CD4-positive, alpha-beta T cell (primary cell): ENCODE measurements around the gene ABCC12. TPM values are rescaled to one million over a fixed set of nuclear protein-coding genes. Genes with fewer than 3 reads are reported as not detected.

Source experiments
- ATAC-seq: fragments of 200-7000 bp; cut with Tn5 transposase; one replicate; pipeline ENCODE4 v1.10.0; 2022; ENCODE audit warnings: mild to moderate bottlenecking; ENCODE audit not compliant: poor library complexity
- CTCF ChIA-PET: fragments of 350-600 bp; sonication (Branson Sonifier 250); formaldehyde crosslinking; loops from one replicate; lab custom pipeline; 2021; ENCODE audit warnings: antibody characterized with exemption, inconsistent platforms; lab: Charles Lee
- POLR2A ChIA-PET: fragments of 350-600 bp; sonication (Branson Sonifier 250); formaldehyde crosslinking; loops from one replicate; lab custom pipeline; 2021; ENCODE audit warnings: antibody characterized with exemption, inconsistent platforms; lab: Charles Lee
- DNase-seq, 14 experiments: peaks; one replicate each; pipeline ENCODE4 v3.0.0-alpha.2; 2013 to 2020; ENCODE audit warnings: mixed read lengths in 2 of 14
- H3K27ac ChIP-seq, 2 donors: one replicate each; pipeline versions ENCODE4 v1.5.1 to v1.7.0; 2013; ENCODE audit warnings: low read length in 2 of 2, low read depth in 1 of 2, mild to moderate bottlenecking in 1 of 2
- H3K27me3 ChIP-seq, 2 experiments: 1 replicate in 1 of 2; 2 replicates in 1 of 2; pipeline versions ENCODE4 v1.6.1 to v1.7.0; 2013; ENCODE audit warnings: low read length in 2 of 2, control low read depth in 1 of 2, mild to moderate bottlenecking in 1 of 2, moderate library complexity in 1 of 2; ENCODE audit not compliant: insufficient read depth in 2 of 2, control insufficient read depth in 1 of 2
- H3K36me3 ChIP-seq: one replicate; pipeline ENCODE4 v1.6.1; 2013; ENCODE audit warnings: low read length, control low read depth; ENCODE audit not compliant: insufficient read depth
- H3K4me1 ChIP-seq: one replicate; pipeline ENCODE4 v1.6.1; 2013; ENCODE audit warnings: low read length, control low read depth; ENCODE audit not compliant: insufficient read depth
- H3K4me3 ChIP-seq: one replicate; pipeline ENCODE4 v1.5.1; 2013; ENCODE audit warnings: mild to moderate bottlenecking, low read length, moderate library complexity
- H3K9me3 ChIP-seq, 2 experiments: 1 replicate in 1 of 2; 2 replicates in 1 of 2; pipeline versions ENCODE4 v1.6.1 to v1.7.0; 2013; ENCODE audit warnings: low read length in 2 of 2, mild to moderate bottlenecking in 2 of 2, control low read depth in 1 of 2, moderate library complexity in 1 of 2; ENCODE audit not compliant: control insufficient read depth in 1 of 2, insufficient read depth in 1 of 2
- H3K27ac Mint-ChIP-seq: one replicate; pipeline ENCODE4 v1.8.0; 2020; ENCODE audit warnings: mixed read lengths
- H3K27me3 Mint-ChIP-seq: one replicate; pipeline ENCODE4 v1.8.0; 2021; ENCODE audit warnings: mixed read lengths
- H3K36me3 Mint-ChIP-seq: one replicate; pipeline ENCODE4 v1.8.0; 2021; ENCODE audit warnings: low read depth, mixed read lengths
- H3K4me1 Mint-ChIP-seq: one replicate; pipeline ENCODE4 v1.8.0; 2021; ENCODE audit warnings: low read depth, mixed read lengths
- H3K4me3 Mint-ChIP-seq: one replicate; pipeline ENCODE4 v1.8.0; 2020; ENCODE audit warnings: mild to moderate bottlenecking, mixed read lengths
- H3K9me3 Mint-ChIP-seq: one replicate; pipeline ENCODE4 v1.8.0; 2020; ENCODE audit warnings: mixed read lengths
- CTCF ChIP-seq: fragments of 200-600 bp; IDR thresholded peaks from one replicate; pipeline ENCODE4 v1.8.0; 2022; ENCODE audit warnings: antibody characterized with exemption, mild to moderate bottlenecking
- intact Hi-C, 2 experiments: fragments of 100-400 bp; cut with DNase I in 1 of 2; cut with micrococcal nuclease in 1 of 2; formaldehyde crosslinking; loops; one replicate each; pipeline versions ENCODE4 v1.15.1 to v1.9.0; 2023 to 2025; cut with DNase I, micrococcal nuclease
- total RNA-seq, 174 experiments: library from RNA in 2 of 174; stranded (reverse) in 2 of 174; gene quantifications; one replicate each; pipeline ENCODE4 v1.2.3 and lab custom pipeline; 2021 to 2026

The ABCC12 gene
- total RNA-seq, 2 experiments from 2014 or later = not detected

- no peak overlapping the region for H3K4me3 ChIP-seq
- H3K36me3 Mint-ChIP-seq = no peaks in the 10 kb centered on the region
- TF ChIP-seq CTCF = no peak
- no peak overlapping the region for H3K27ac Mint-ChIP-seq
- no peaks in the 10 kb centered on the region for H3K4me1 Mint-ChIP-seq
- ChIA-PET CTCF (no interaction called here), POLR2A (no interaction called here)
- no peak overlapping the region for H3K27ac ChIP-seq
- intact Hi-C loops = no loop called here
- peaks cover 16% of the 10 kb centered on the region for H3K27me3 Mint-ChIP-seq
- ATAC-seq (no peak), DNase-seq (no peak)
- no peaks in the 10 kb centered on the region for H3K36me3 ChIP-seq
- no peak overlapping the region for H3K4me3 Mint-ChIP-seq
- H3K9me3 ChIP-seq = no peaks in the 10 kb centered on the region
- H3K9me3 Mint-ChIP-seq = no peaks in the 10 kb centered on the region
- H3K4me1 ChIP-seq = no peaks in the 10 kb centered on the region
- H3K27me3 ChIP-seq = peaks cover 0 to 2% of the 10 kb centered on the region in 2 experiments
These were observed 25.2 kb upstream of the ABCC12 start for GRCh38 chr16:48180868-48181480.

- Histone ChIP-seq H3K9me3 (no peaks in the 10 kb centered on the region), H3K27ac (no peak overlapping the region), H3K4me3 (no peak overlapping the region), H3K27me3 (peaks cover 0 to 6% of the 10 kb centered on the region in 2 experiments), H3K36me3 (no peaks in the 10 kb centered on the region), H3K4me1 (no peaks in the 10 kb centered on the region)
- no peak for TF ChIP-seq CTCF
- Mint-ChIP-seq H3K27me3 (peaks cover 18% of the 10 kb centered on the region), H3K4me1 (no peaks in the 10 kb centered on the region), H3K9me3 (no peaks in the 10 kb centered on the region), H3K36me3 (no peaks in the 10 kb centered on the region), H3K4me3 (no peak overlapping the region), H3K27ac (no peak overlapping the region)
- ATAC-seq = no peak
- POLR2A ChIA-PET = no interaction called here
- CTCF ChIA-PET = no interaction called here
- intact Hi-C loops = no loop called here
- DNase-seq = no peak
These were observed 21.0 kb upstream of the ABCC12 start for GRCh38 chr16:48176635-48177408.

GRCh38 chr16:48173889-48174288 lies 18.1 kb upstream of the ABCC12 start:
- H3K4me1 ChIP-seq = no peaks in the 10 kb centered on the region
- TF ChIP-seq CTCF = no peak
- no peak overlapping the region for H3K4me3 Mint-ChIP-seq
- H3K9me3 ChIP-seq = no peaks in the 10 kb centered on the region
- H3K27ac ChIP-seq = no peak overlapping the region
- H3K36me3 ChIP-seq = no peaks in the 10 kb centered on the region
- H3K27me3 Mint-ChIP-seq = peaks cover 18% of the 10 kb centered on the region
- H3K36me3 Mint-ChIP-seq = no peaks in the 10 kb centered on the region
- POLR2A ChIA-PET = no interaction called here
- no peaks in the 10 kb centered on the region for H3K4me1 Mint-ChIP-seq
- H3K27ac Mint-ChIP-seq = no peak overlapping the region
- CTCF ChIA-PET = interaction anchor here (0.9 kb wide), 1 partner anchor 1030 kb away, joined by 3 read pairs; the partner anchor contains the start of gene NETO2
- ATAC-seq (no peak), DNase-seq (no peak)
- H3K9me3 Mint-ChIP-seq = no peaks in the 10 kb centered on the region
- no peak overlapping the region for H3K4me3 ChIP-seq
- intact Hi-C loops = no loop called here
- peaks cover 0 to 6% of the 10 kb centered on the region in 2 experiments for H3K27me3 ChIP-seq
